ENCODE measurements around the gene ITPR3. TPM values are rescaled to one million over a fixed set of nuclear protein-coding genes. Genes with fewer than 3 reads are reported as not detected.
A peak's percentile ranks its signal among the peaks of the same experiment; 100 is the strongest.

ITPR3 gene
- total and polyA plus RNA-seq, 2 experiments from 2014 or later: 4.9 to 10.4 TPM

DNA sequence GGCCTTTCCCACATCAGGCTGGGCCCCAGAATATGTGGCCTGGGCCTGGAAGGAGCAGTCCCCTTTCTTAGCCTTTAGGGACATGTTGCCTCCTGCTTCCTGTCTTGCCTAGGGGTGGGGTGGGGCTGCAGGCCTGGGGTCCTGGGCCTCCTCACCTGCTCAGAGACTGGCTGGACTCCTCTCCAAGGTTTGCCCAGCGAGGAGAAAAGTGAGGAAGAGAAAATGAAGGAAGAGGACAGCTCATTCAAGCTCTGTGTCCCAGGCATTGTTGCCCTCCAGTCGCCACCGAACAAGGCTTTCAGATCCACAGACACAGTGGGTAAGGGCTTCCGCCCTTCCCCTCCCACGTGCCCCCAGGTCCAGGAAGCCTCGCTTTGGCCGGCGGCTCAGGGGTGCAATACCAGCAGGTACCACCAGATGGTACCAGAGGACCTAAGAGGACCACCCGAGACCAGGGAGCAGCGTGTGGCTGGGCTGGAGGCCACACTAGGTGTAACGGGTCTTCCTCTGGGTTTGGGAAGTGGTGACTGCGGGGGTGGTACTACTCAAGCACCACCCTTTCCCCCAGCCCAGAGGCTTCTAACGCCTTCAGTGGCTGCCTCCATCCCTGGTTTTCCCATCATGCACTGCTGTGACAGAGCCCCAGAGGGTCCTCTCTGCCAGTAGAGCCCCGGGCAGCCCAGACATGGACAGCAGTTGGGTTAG, 35.6 kb upstream of the ITPR3 start:
- no peaks in the 10 kb centered on the region for H3K9me2 ChIP-seq (ENCODE audit: insufficient read depth)
- no peaks in the 10 kb centered on the region for H3K36me3 ChIP-seq (ENCODE audit: low read depth)
- H3K4me2 ChIP-seq (ENCODE audit: unreplicated experiment): no peak overlapping the region
- H3K9me3 ChIP-seq (ENCODE audit: low read depth): no peaks in the 10 kb centered on the region
- no peaks in the 10 kb centered on the region for H3K79me2 ChIP-seq (ENCODE audit: insufficient read depth)
- no peaks in the 10 kb centered on the region for H4K20me1 ChIP-seq (ENCODE audit: insufficient read depth)
- DNase-seq: peak; percentile 76
- in situ Hi-C loops (cut with MboI): loop anchor here (10.0 to 25.0 kb wide), 3 partner anchors 119 to 452 kb away; no protein-coding TSS in a partner anchor
- H3K4me1 ChIP-seq (ENCODE audit: insufficient read depth): peaks cover 9% of the 10 kb centered on the region
- no peak overlapping the region for H3K27ac ChIP-seq
- no peaks in the 10 kb centered on the region for H3K27me3 ChIP-seq (replicated peaks; ENCODE audit: insufficient read depth)
- TF ChIP-seq EZH2phosphoT487 (IDR thresholded peaks at IDR 0.05; ENCODE audit: insufficient read depth, low read depth) (no peak), EZH2 (IDR thresholded peaks at IDR 0.05; ENCODE audit: insufficient read depth, poor library complexity, severe bottlenecking) (no peak)
- H3K4me3 ChIP-seq: peak overlapping the region; percentile 26; the same call in 1 of the 2 replicates
- 9 to 12% methylated on average over 14 of the region's 14 CpGs for WGBS, 2 experiments (ENCODE audit: low coverage in 1 of 2, low lambda C conversion rate in 2 of 2, missing lambda C conversion rate in 2 of 2)
- H3F3A ChIP-seq (ENCODE audit: insufficient read depth): peaks cover 4% of the 10 kb centered on the region; the same call in 1 of the 2 replicates
- H3K9ac ChIP-seq: no peak overlapping the region
- peak overlapping the region; percentile 78 for H2AFZ ChIP-seq

DNA sequence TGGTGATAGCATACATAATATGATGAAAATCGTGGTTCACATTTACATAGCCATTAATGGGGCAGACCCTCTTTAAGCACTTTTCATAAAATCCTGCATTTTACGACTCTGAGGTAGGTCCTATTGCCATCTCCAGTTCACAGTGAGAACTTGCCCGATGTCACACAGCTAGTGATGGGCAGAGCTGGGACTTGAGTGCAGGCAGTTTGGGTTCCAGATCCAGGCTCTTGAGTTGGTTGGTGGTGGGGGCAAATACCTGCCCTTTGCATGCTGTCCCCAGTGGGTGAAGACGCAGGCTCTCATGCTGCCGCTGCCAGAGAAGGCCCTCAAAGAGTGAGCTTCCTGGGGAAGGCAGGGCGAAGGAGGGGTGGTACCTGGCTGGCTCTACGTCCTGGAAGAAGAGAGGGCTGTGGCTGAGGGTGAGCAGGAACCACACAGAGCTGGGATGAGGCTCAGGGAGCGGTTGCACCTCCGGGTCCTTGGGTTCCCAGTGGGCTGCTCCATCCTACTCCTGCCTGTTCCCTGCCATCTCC, 34.9 kb upstream of the ITPR3 start:
- H3K36me3 ChIP-seq (ENCODE audit: low read depth): no peaks in the 10 kb centered on the region
- 72 to 78% methylated on average over 9 of the region's 9 CpGs for WGBS, 2 experiments (ENCODE audit: low coverage in 1 of 2, low lambda C conversion rate in 2 of 2, missing lambda C conversion rate in 2 of 2)
- H3K27me3 ChIP-seq (replicated peaks; ENCODE audit: insufficient read depth): no peaks in the 10 kb centered on the region
- TF ChIP-seq EZH2 (IDR thresholded peaks at IDR 0.05; ENCODE audit: insufficient read depth, poor library complexity, severe bottlenecking): no peak
- no peak for TF ChIP-seq EZH2phosphoT487 (IDR thresholded peaks at IDR 0.05; ENCODE audit: insufficient read depth, low read depth)
- no peaks in the 10 kb centered on the region for H4K20me1 ChIP-seq (ENCODE audit: insufficient read depth)
- H3F3A ChIP-seq (ENCODE audit: insufficient read depth): no peaks in the 10 kb centered on the region
- H3K9me3 ChIP-seq (ENCODE audit: low read depth): no peaks in the 10 kb centered on the region
- no peak overlapping the region for H3K4me3 ChIP-seq
- peak overlapping the region; percentile 78 for H2AFZ ChIP-seq
- no peaks in the 10 kb centered on the region for H3K79me2 ChIP-seq (ENCODE audit: insufficient read depth)
- in situ Hi-C loops (cut with MboI): loop anchor here (10.0 to 25.0 kb wide), 3 partner anchors 119 to 451 kb away; no protein-coding TSS in a partner anchor
- H3K9me2 ChIP-seq (ENCODE audit: insufficient read depth): no peaks in the 10 kb centered on the region
- no peak overlapping the region for H3K9ac ChIP-seq
- peaks cover 15% of the 10 kb centered on the region for H3K4me1 ChIP-seq (ENCODE audit: insufficient read depth)
- DNase-seq: no peak
- no peak overlapping the region for H3K4me2 ChIP-seq (ENCODE audit: unreplicated experiment)
- no peak overlapping the region for H3K27ac ChIP-seq

DNA sequence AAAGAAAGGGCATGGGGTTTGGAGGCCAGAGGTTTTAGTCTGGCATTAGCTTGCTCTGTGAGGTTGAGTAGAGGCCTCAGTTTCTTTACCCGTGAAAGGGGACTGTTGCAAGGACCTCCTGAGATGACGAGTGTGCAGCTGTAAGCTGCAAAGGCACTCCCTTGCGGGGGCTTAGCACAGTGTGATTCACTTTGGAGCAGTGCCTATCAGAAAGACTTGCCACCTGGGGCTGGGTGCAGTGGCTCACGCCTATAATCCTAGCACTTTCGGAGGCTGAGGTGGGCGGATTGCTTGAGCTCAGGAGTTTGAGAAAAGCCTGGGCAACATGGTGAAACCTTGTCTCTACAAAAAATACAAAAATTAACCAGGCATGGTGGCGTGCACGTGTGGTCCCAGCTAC, 33.6 kb upstream of the ITPR3 start:
- TF ChIP-seq EZH2 (IDR thresholded peaks at IDR 0.05; ENCODE audit: insufficient read depth, poor library complexity, severe bottlenecking): no peak
- TF ChIP-seq EZH2phosphoT487 (IDR thresholded peaks at IDR 0.05; ENCODE audit: insufficient read depth, low read depth): no peak
- no peaks in the 10 kb centered on the region for H3K36me3 ChIP-seq (ENCODE audit: low read depth)
- no peak overlapping the region for H3K4me3 ChIP-seq
- no peaks in the 10 kb centered on the region for H3K9me3 ChIP-seq (ENCODE audit: low read depth)
- no peaks in the 10 kb centered on the region for H4K20me1 ChIP-seq (ENCODE audit: insufficient read depth)
- H3K9me2 ChIP-seq (ENCODE audit: insufficient read depth): no peaks in the 10 kb centered on the region
- H3K79me2 ChIP-seq (ENCODE audit: insufficient read depth): no peaks in the 10 kb centered on the region
- no peaks in the 10 kb centered on the region for H3F3A ChIP-seq (ENCODE audit: insufficient read depth)
- in situ Hi-C loops (cut with MboI): loop anchor here (10.0 to 25.0 kb wide), 3 partner anchors 117 to 450 kb away; no protein-coding TSS in a partner anchor
- no peaks in the 10 kb centered on the region for H3K27me3 ChIP-seq (replicated peaks; ENCODE audit: insufficient read depth)
- H3K27ac ChIP-seq: no peak overlapping the region
- H3K4me2 ChIP-seq (ENCODE audit: unreplicated experiment): no peak overlapping the region
- no peak overlapping the region for H3K9ac ChIP-seq
- H3K4me1 ChIP-seq (ENCODE audit: insufficient read depth): peaks cover 15% of the 10 kb centered on the region
- no peak overlapping the region for H2AFZ ChIP-seq
- WGBS, 2 experiments (ENCODE audit: low coverage in 1 of 2, low lambda C conversion rate in 2 of 2, missing lambda C conversion rate in 2 of 2): 95 to 96% methylated on average over 8 of the region's 8 CpGs
- no peak for DNase-seq

DNA sequence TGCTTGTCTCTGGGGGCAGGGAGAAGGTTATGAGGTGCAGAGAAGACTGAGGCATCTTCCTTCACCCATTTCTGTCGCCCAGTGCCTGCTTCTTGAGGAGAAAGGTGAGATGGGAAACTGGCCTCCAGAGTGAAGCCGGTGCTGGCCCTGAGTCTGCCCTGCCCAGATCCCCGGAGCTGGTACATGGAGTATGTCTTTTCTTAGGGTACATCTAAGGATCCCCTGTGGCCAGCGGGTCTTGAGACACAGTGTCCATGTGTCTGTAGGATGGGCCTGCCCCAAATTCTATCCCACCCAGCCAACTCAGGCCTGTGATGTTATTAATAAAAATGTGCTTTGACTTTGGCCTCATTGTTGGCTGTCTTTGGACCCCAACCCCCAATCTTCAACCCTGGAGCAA, 32.2 kb upstream of the ITPR3 start:
- Histone ChIP-seq H3K27me3 (replicated peaks; ENCODE audit: insufficient read depth) (no peaks in the 10 kb centered on the region), H3K79me2 (ENCODE audit: insufficient read depth) (no peaks in the 10 kb centered on the region), H2AFZ (no peak overlapping the region), H3K9me2 (ENCODE audit: insufficient read depth) (no peaks in the 10 kb centered on the region), H3K4me2 (ENCODE audit: unreplicated experiment) (no peak overlapping the region), H3K9me3 (ENCODE audit: low read depth) (no peaks in the 10 kb centered on the region), H3K36me3 (ENCODE audit: low read depth) (no peaks in the 10 kb centered on the region), H3K27ac (no peak overlapping the region), H4K20me1 (ENCODE audit: insufficient read depth) (no peaks in the 10 kb centered on the region), H3F3A (ENCODE audit: insufficient read depth) (no peaks in the 10 kb centered on the region), H3K9ac (no peak overlapping the region), H3K4me3 (no peak overlapping the region), H3K4me1 (ENCODE audit: insufficient read depth) (peaks cover 15% of the 10 kb centered on the region)
- TF ChIP-seq EZH2phosphoT487 (IDR thresholded peaks at IDR 0.05; ENCODE audit: insufficient read depth, low read depth) (no peak), EZH2 (IDR thresholded peaks at IDR 0.05; ENCODE audit: insufficient read depth, poor library complexity, severe bottlenecking) (no peak)
- WGBS, 2 experiments (ENCODE audit: low coverage in 1 of 2, low lambda C conversion rate in 2 of 2, missing lambda C conversion rate in 2 of 2): 85 to 86% methylated on average over 4 of the region's 4 CpGs
- DNase-seq: no peak
- in situ Hi-C loops (cut with MboI): loop anchor here (10.0 to 25.0 kb wide), 3 partner anchors 116 to 448 kb away; no protein-coding TSS in a partner anchor

All from GM23248 (cell line).